B cell (primary cell): ENCODE results near the gene OR2W1.

Experiments
- EZH2 ChIP-seq: IDR thresholded peaks from 2 replicates; pipeline ENCODE4 v1.6.1; 2012; ENCODE audit warnings: borderline replicate concordance, low read depth, mild to moderate bottlenecking, moderate library complexity, low read length; ENCODE audit not compliant: insufficient read depth, poor library complexity, severe bottlenecking
- TF ChIP-seq, protein P1 (sequence below): fragments of 200-600 bp; IDR thresholded peaks from one replicate; pipeline ENCODE4 v1.8.0; 2022; ENCODE audit warnings: antibody characterized with exemption, mild to moderate bottlenecking

DNA sequence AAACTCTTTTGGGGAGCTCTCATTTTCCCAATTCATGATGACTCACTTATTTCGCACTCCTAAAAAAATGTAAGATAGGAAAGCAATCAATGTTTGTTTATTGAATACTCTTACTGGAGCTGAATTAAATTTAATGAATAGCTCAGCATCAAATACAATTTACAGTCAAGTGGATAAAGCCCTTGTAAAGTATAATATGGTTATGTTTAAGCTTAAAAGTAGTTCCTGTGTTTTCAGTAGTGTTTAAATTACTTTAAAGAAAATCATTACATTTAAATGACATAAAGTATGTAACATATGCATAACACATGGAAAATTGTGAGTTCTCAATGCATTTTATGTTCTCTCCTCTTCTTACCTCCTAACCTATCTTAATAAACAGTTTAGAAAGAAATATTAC is 42.2 kb upstream of the OR2W1 start, which contains the start of gene OR2B3:
- TF ChIP-seq, protein P1, sequence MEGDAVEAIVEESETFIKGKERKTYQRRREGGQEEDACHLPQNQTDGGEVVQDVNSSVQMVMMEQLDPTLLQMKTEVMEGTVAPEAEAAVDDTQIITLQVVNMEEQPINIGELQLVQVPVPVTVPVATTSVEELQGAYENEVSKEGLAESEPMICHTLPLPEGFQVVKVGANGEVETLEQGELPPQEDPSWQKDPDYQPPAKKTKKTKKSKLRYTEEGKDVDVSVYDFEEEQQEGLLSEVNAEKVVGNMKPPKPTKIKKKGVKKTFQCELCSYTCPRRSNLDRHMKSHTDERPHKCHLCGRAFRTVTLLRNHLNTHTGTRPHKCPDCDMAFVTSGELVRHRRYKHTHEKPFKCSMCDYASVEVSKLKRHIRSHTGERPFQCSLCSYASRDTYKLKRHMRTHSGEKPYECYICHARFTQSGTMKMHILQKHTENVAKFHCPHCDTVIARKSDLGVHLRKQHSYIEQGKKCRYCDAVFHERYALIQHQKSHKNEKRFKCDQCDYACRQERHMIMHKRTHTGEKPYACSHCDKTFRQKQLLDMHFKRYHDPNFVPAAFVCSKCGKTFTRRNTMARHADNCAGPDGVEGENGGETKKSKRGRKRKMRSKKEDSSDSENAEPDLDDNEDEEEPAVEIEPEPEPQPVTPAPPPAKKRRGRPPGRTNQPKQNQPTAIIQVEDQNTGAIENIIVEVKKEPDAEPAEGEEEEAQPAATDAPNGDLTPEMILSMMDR, result no peak
- TF ChIP-seq EZH2, result no peak
